HCEC 1CT (cell line): ENCODE data around the gene AGPAT4.

Source experiments
- DNase-seq: peaks from one replicate; pipeline ENCODE4 v3.0.0-alpha.2; 2017

Gene AGPAT4

GRCh38 chr6:161105408-161105807 lies 168.5 kb downstream of the AGPAT4 start:
- no peak for DNase-seq

GRCh38 chr6:161104966-161105365 lies 168.9 kb downstream of the AGPAT4 start:
- peak; percentile 44 for DNase-seq

GRCh38 chr6:161103475-161103874 lies 170.4 kb downstream of the AGPAT4 start:
- DNase-seq: no peak

- DNase-seq: no peak
Observed at GRCh38 chr6:161101517-161101916, 172.3 kb downstream of the AGPAT4 start.

GRCh38 chr6:161100072-161100471 lies 173.8 kb downstream of the AGPAT4 start:
- DNase-seq: no peak

GRCh38 chr6:161095916-161096315 lies 177.9 kb downstream of the AGPAT4 start:
- DNase-seq: no peak

GRCh38 chr6:161094955-161095354 lies 178.9 kb downstream of the AGPAT4 start:
- peak; percentile 20 for DNase-seq

- DNase-seq: peak; percentile 88
Observed at GRCh38 chr6:161091972-161092701, 181.7 kb downstream of the AGPAT4 start.

- DNase-seq: peak; percentile 73
Observed at GRCh38 chr6:161091151-161091550, 182.7 kb downstream of the AGPAT4 start.

GRCh38 chr6:161088676-161089328 lies 185.1 kb downstream of the AGPAT4 start:
- DNase-seq: no peak

- DNase-seq: no peak
Observed at GRCh38 chr6:161085246-161085645, 188.6 kb downstream of the AGPAT4 start.

- no peak for DNase-seq
Observed at GRCh38 chr6:161082215-161082614, 191.6 kb downstream of the AGPAT4 start.

GRCh38 chr6:161080263-161080970 lies 193.4 kb downstream of the AGPAT4 start:
- DNase-seq: no peak
